T-cell (primary cell): ENCODE results near the gene SVEP1. TPM values are rescaled to one million over a fixed set of nuclear protein-coding genes. Genes with fewer than 3 reads are reported as not detected.

Source experiments
- ATAC-seq, 4 experiments: fragments of 200-7000 bp in 3 of 4; fragments of 150-1000 bp in 1 of 4; cut with Tn5 transposase; replicated peaks in 1 of 4; 1 replicate in 3 of 4; 2 replicates in 1 of 4; pipeline ENCODE4 v1.10.0; 2021; ENCODE audit warnings: moderate library complexity in 3 of 4, mild to moderate bottlenecking in 2 of 4, moderate number of reproducible peaks in 1 of 4
- CTCF ChIA-PET, 2 donors: fragments of 300-600 bp; sonication (Branson Sonifier 250); formaldehyde crosslinking; loops; one replicate each; lab custom pipeline; 2022; ENCODE audit warnings: antibody characterized with exemption in 2 of 2; lab: Charles Lee
- POLR2A ChIA-PET, 2 donors: fragments of 300-600 bp; sonication (Branson Sonifier 250); formaldehyde crosslinking; loops; one replicate each; lab custom pipeline; 2022; ENCODE audit warnings: antibody characterized with exemption in 2 of 2; lab: Charles Lee
- DNase-seq, 35 experiments: peaks; one replicate each; pipeline versions ENCODE4 v3.0.0 to v3.0.0-alpha.2; 2013 to 2023
- H3K27ac ChIP-seq: one replicate; pipeline ENCODE4 v1.5.1; 2013; ENCODE audit warnings: low read length
- H3K27me3 ChIP-seq, 2 experiments: replicated peaks in 1 of 2; 1 replicate in 1 of 2; 2 replicates in 1 of 2; pipeline versions ENCODE4 v1.6.1 to v1.7.0; 2013; ENCODE audit warnings: low read length in 1 of 2, mixed read lengths in 1 of 2; ENCODE audit not compliant: control insufficient read depth in 2 of 2, insufficient read depth in 2 of 2; ENCODE audit errors: extremely low read depth in 1 of 2
- H3K36me3 ChIP-seq, 2 donors: 1 replicate in 1 of 2; 2 replicates in 1 of 2; pipeline versions ENCODE4 v1.6.1 to v1.7.0; 2013; ENCODE audit warnings: low read length in 1 of 2; ENCODE audit not compliant: control insufficient read depth in 2 of 2, insufficient read depth in 1 of 2; ENCODE audit errors: extremely low read depth in 1 of 2
- H3K4me1 ChIP-seq, 2 experiments: 1 replicate in 1 of 2; 2 replicates in 1 of 2; pipeline versions ENCODE4 v1.6.1 to v1.7.0; 2013; ENCODE audit warnings: low read length in 2 of 2, mixed read lengths in 1 of 2; ENCODE audit not compliant: insufficient read depth in 2 of 2, control insufficient read depth in 1 of 2; ENCODE audit errors: extremely low read depth in 1 of 2
- H3K4me3 ChIP-seq, 2 donors: 1 replicate in 1 of 2; 2 replicates in 1 of 2; pipeline versions ENCODE4 v1.5.1 to v1.7.0; 2013; ENCODE audit warnings: mild to moderate bottlenecking in 2 of 2, low read length in 1 of 2, moderate library complexity in 1 of 2; ENCODE audit not compliant: control insufficient read depth in 1 of 2; ENCODE audit errors: extremely low read depth in 1 of 2
- H3K9me3 ChIP-seq: 2 replicates; pipeline ENCODE4 v1.7.0; 2013
- H3K27ac Mint-ChIP-seq, 2 donors: one replicate each; pipeline ENCODE4 v1.8.0; 2020 to 2021; ENCODE audit warnings: mild to moderate bottlenecking in 2 of 2, mixed read lengths in 2 of 2
- H3K27me3 Mint-ChIP-seq, 2 donors: one replicate each; pipeline ENCODE4 v1.8.0; 2021 to 2022; ENCODE audit warnings: mixed read lengths in 2 of 2
- H3K36me3 Mint-ChIP-seq: one replicate; pipeline ENCODE4 v1.8.0; 2021; ENCODE audit warnings: mixed read lengths
- H3K4me1 Mint-ChIP-seq, 3 donors: one replicate each; pipeline ENCODE4 v1.8.0; 2020 to 2022; ENCODE audit warnings: mixed read lengths in 3 of 3, mild to moderate bottlenecking in 1 of 3
- H3K4me3 Mint-ChIP-seq, 3 donors: one replicate each; pipeline ENCODE4 v1.8.0; 2020 to 2022; ENCODE audit warnings: mild to moderate bottlenecking in 3 of 3, mixed read lengths in 3 of 3, moderate library complexity in 3 of 3
- H3K9me3 Mint-ChIP-seq, 3 donors: one replicate each; pipeline ENCODE4 v1.8.0; 2020 to 2022; ENCODE audit warnings: mixed read lengths in 3 of 3
- WGBS: methylation state at CpG from one replicate; pipeline ENCODE4 v1.1.5; 2013; ENCODE audit warnings: missing lambda C conversion rate; ENCODE audit not compliant: insufficient coverage; 5-methylcytosine and 5-hydroxymethylcytosine counted together
- total RNA-seq, 35 experiments: library from RNA in 6 of 35; stranded (reverse) in 6 of 35; fragments of 120-200 nt in 1 of 35; gene quantifications; one replicate each; pipeline versions ENCODE4 v1.2.1 to v1.2.4 and lab custom pipeline; 2013 to 2026

Gene SVEP1
- total RNA-seq, 5 donors from 2014 or later (not counting 1 experiment from before 2014, with no cell fraction given), result 0.03 to 0.12 (median 0.10) TPM; not detected in 2

- H3K4me1 Mint-ChIP-seq, result no peaks in the 10 kb centered on the region
- WGBS, result no CpG with 5 or more reads among the region's 6 CpGs
- no peak for DNase-seq
- CTCF ChIA-PET, result no interaction called here
- Histone ChIP-seq H3K4me1 (no peaks in the 10 kb centered on the region), H3K36me3 (no peaks in the 10 kb centered on the region), H3K27ac (no peak overlapping the region), H3K27me3 (no peaks in the 10 kb centered on the region), H3K9me3 (no peaks in the 10 kb centered on the region), H3K4me3 (no peak overlapping the region)
- H3K9me3 Mint-ChIP-seq, result no peaks in the 10 kb centered on the region
- no peak overlapping the region for H3K27ac Mint-ChIP-seq
- ATAC-seq, result no peak
- H3K27me3 Mint-ChIP-seq, result peaks cover 8 to 16% of the 10 kb centered on the region in 2 donors
- H3K4me3 Mint-ChIP-seq, result no peak overlapping the region
- H3K36me3 Mint-ChIP-seq, result no peaks in the 10 kb centered on the region
- POLR2A ChIA-PET, result no interaction called here
Measured at GRCh38 chr9:110573305-110573704, 6.2 kb downstream of the SVEP1 start.

GRCh38 chr9:110571801-110572483 lies 7.6 kb downstream of the SVEP1 start:
- no peaks in the 10 kb centered on the region for H3K36me3 ChIP-seq
- DNase-seq (no peak), ATAC-seq (no peak)
- Mint-ChIP-seq H3K27me3 (peaks cover 0 to 3% of the 10 kb centered on the region in 2 donors), H3K36me3 (no peaks in the 10 kb centered on the region), H3K4me1 (no peaks in the 10 kb centered on the region), H3K9me3 (no peaks in the 10 kb centered on the region), H3K27ac (no peak overlapping the region), H3K4me3 (no peak overlapping the region)
- H3K27me3 ChIP-seq, result no peaks in the 10 kb centered on the region
- H3K4me1 ChIP-seq, result no peaks in the 10 kb centered on the region
- ChIA-PET CTCF (no interaction called here), POLR2A (interaction anchor here in 1 of 2 donors (0.6 kb wide), 1 partner anchor 1006 kb away, joined by 3 read pairs; no protein-coding TSS in a partner anchor)
- WGBS, result no CpG with 5 or more reads among the region's 2 CpGs
- no peak overlapping the region for H3K4me3 ChIP-seq
- H3K9me3 ChIP-seq, result no peaks in the 10 kb centered on the region
- no peak overlapping the region for H3K27ac ChIP-seq

DNA sequence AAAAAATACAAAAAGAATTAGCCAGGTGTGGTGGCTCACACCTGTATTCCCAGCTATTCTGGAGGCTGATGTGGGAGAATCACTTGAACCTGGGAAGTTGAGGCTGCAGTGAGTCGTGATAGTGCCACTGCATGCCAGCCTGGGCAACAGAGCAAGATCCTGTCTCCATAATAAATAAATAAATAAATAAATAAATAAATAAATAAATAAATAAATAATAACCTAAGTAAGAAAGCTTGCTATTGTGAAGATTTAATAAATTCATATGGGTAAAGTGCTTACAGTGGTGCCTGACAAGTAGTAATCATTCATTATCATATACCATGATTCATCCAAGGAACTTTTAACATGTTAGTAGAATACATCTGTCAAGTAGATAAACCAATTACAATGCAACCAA lies 13.4 kb downstream of the SVEP1 start:
- ChIA-PET POLR2A (no interaction called here), CTCF (no interaction called here)
- ATAC-seq (no peak), DNase-seq (no peak)
- Histone ChIP-seq H3K4me1 (no peaks in the 10 kb centered on the region), H3K27ac (no peak overlapping the region), H3K36me3 (no peaks in the 10 kb centered on the region), H3K4me3 (no peak overlapping the region), H3K27me3 (no peaks in the 10 kb centered on the region), H3K9me3 (no peaks in the 10 kb centered on the region)
- Mint-ChIP-seq H3K4me1 (no peaks in the 10 kb centered on the region), H3K36me3 (no peaks in the 10 kb centered on the region), H3K27me3 (peaks cover 0 to 10% of the 10 kb centered on the region in 2 donors), H3K27ac (no peak overlapping the region), H3K9me3 (no peaks in the 10 kb centered on the region), H3K4me3 (no peak overlapping the region)
- WGBS, result no CpG with 5 or more reads among the region's 1 CpG

GRCh38 chr9:110561826-110562225 lies 17.7 kb downstream of the SVEP1 start:
- peaks cover 0 to 10% of the 10 kb centered on the region in 2 donors for H3K27me3 Mint-ChIP-seq
- Histone ChIP-seq H3K27ac (no peak overlapping the region), H3K4me3 (no peak overlapping the region), H3K36me3 (no peaks in the 10 kb centered on the region), H3K9me3 (no peaks in the 10 kb centered on the region), H3K27me3 (no peaks in the 10 kb centered on the region), H3K4me1 (no peaks in the 10 kb centered on the region)
- no peak overlapping the region for H3K4me3 Mint-ChIP-seq
- no peaks in the 10 kb centered on the region for H3K4me1 Mint-ChIP-seq
- H3K36me3 Mint-ChIP-seq, result no peaks in the 10 kb centered on the region
- ATAC-seq (no peak), DNase-seq (no peak)
- no CpG with 5 or more reads among the region's 2 CpGs for WGBS
- CTCF ChIA-PET, result no interaction called here
- peaks cover 0 to 4% (median 4%) of the 10 kb centered on the region in 3 donors for H3K9me3 Mint-ChIP-seq
- H3K27ac Mint-ChIP-seq, result no peak overlapping the region
- POLR2A ChIA-PET, result no interaction called here

- CTCF ChIA-PET, result no interaction called here
Measured at GRCh38 chr9:110559869-110560268, 19.7 kb downstream of the SVEP1 start.

GRCh38 chr9:110555551-110556331 lies 23.8 kb downstream of the SVEP1 start:
- H3K4me1 Mint-ChIP-seq, result no peaks in the 10 kb centered on the region
- Histone ChIP-seq H3K27me3 (no peaks in the 10 kb centered on the region), H3K9me3 (no peaks in the 10 kb centered on the region), H3K36me3 (no peaks in the 10 kb centered on the region), H3K4me3 (no peak overlapping the region), H3K4me1 (no peaks in the 10 kb centered on the region), H3K27ac (no peak overlapping the region)
- H3K9me3 Mint-ChIP-seq, result peaks cover 0 to 4% (median 4%) of the 10 kb centered on the region in 3 donors
- WGBS, result no CpG with 5 or more reads among the region's 6 CpGs
- ATAC-seq, result no peak
- ChIA-PET POLR2A (no interaction called here), CTCF (no interaction called here)
- peaks cover 0 to 5% of the 10 kb centered on the region in 2 donors for H3K27me3 Mint-ChIP-seq
- no peak for DNase-seq
- no peaks in the 10 kb centered on the region for H3K36me3 Mint-ChIP-seq
- H3K27ac Mint-ChIP-seq, result no peak overlapping the region
- H3K4me3 Mint-ChIP-seq, result no peak overlapping the region

More at GRCh38 chr9:110559869-110560268, 19.7 kb downstream of the SVEP1 start:
- ATAC-seq (no peak), DNase-seq (no peak)
- H3K4me1 Mint-ChIP-seq, result no peaks in the 10 kb centered on the region
- Histone ChIP-seq H3K27ac (no peak overlapping the region), H3K27me3 (no peaks in the 10 kb centered on the region), H3K4me1 (no peaks in the 10 kb centered on the region), H3K36me3 (no peaks in the 10 kb centered on the region), H3K4me3 (no peak overlapping the region), H3K9me3 (no peaks in the 10 kb centered on the region)
- H3K36me3 Mint-ChIP-seq, result no peaks in the 10 kb centered on the region
- H3K27ac Mint-ChIP-seq, result no peak overlapping the region
- H3K4me3 Mint-ChIP-seq, result no peak overlapping the region
- POLR2A ChIA-PET, result no interaction called here
- no CpG with 5 or more reads among the region's 1 CpG for WGBS
- H3K9me3 Mint-ChIP-seq, result peaks cover 0 to 4% (median 4%) of the 10 kb centered on the region in 3 donors
- H3K27me3 Mint-ChIP-seq, result peaks cover 0 to 15% of the 10 kb centered on the region in 2 donors
